DMS53 (cell line): Measurements from ENCODE around the gene B3GAT1.

Experiments
- DNase-seq: peaks from one replicate; lab custom pipeline; 2025; lab: John Stamatoyannopoulos, UW

B3GAT1 gene

GRCh38 chr11:134371436-134372185 is 40.4 kb downstream of the B3GAT1 start:
- DNase-seq, result no peak

GRCh38 chr11:134370526-134371435 is 41.3 kb downstream of the B3GAT1 start:
- no peak for DNase-seq

DNA sequence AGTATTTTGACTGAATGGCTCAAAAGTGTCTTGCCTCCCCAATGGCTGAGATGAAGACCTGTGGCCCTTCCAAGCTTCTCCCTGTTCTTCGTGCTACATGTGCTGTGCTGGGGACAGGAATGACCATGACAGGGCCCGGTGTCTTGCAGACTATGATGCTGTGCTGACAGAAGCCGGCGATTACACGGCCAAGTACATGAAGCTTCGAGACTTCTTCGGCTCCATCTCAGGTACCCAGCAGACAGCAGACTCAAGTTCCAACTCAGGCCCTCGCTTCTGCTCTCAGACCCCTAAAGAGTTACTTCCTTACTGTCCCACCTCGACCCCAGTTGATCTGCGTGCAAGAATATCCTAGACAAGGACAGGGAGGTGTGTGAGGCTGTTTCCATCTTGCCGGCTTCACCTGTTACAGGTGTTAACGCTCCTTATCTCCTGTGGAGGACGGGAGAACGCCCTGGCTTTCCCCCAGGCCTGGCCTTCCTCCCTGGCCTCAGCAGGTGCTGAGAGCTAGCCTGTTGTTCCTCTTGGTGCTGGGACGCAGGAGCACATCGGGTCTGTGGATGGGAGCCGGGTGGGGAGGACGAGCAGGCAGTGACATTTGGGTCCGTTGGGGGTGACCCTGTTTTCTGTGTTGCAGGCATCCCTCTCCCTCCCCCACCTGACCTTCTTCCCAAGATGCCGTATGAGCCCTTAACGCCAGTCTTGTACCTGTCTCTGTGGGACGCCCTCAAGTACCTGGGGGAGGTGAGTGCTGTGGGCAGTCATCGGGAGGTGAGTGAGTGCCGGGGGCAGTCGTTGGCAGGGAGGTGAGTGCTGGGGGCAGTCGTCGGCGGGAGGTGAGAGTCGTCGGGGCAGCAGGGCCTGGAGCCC is 42.2 kb downstream of the B3GAT1 start:
- no peak for DNase-seq

- DNase-seq, result peak; percentile 91
Measured at GRCh38 chr11:134367781-134368180, 44.3 kb downstream of the B3GAT1 start.

DNA sequence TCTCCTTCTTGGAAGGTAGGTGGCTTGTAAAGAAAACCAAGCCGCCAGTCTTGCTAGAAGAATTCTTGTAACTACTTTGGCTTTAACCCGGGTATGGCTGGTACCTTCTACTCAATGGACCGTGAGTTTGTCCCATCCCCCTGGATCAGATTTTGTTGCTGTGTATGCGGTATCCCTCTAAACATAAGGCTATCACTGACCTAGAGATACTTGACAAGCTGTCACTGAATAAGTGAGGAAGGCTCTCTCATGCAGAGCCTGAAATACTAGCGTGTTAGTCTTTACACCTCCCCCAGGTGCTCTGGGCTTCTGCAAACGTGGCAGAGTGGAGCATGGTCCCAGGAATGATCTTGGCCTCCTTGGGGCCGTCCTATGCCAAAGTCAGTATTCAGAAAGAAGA is 45.8 kb downstream of the B3GAT1 start:
- DNase-seq, result peak; percentile 20

DNA sequence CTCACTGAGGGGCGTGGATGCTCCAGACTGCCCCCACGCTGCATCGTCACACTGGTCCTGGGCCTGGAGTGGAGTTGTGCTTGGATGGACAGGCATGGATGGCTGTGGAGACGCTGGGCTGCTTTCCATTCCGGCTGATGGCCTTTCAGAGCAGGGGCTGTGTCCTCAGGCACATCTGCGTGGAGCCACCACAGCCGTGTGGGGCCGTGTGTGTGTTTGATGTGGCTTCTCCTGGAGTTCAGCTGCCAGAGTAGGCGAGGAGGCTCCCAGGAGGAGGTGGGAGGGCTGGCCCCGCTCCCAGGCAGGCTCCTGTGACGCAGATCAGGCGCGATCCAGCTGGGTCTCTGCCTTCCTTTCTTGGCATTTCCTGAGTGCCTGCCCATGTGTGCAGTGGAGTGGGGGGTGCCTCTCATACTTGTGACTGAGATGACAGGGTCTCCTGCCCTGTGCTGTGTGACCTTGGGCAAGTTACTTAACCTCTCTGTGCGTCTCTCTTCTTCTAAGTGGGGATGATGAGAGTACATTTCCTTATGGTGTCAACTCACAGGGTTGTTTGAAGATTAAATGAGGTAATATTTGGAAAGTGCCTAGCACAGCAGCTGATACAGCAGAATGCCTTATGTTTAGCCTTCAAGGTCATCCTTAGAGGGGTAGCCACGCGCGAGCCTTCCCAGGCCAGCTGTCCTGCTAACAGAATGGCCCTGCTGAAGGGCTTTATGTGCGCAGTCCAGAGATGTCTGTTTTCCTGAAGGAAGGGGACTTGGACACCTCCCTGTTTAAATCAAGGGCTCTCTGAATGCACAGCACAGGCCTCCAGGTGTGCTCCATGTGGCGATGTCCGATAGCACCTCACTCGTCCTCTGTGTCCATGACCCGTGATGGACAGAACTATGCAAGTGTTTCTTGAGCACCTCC is 46.8 kb downstream of the B3GAT1 start:
- no peak for DNase-seq

DNA sequence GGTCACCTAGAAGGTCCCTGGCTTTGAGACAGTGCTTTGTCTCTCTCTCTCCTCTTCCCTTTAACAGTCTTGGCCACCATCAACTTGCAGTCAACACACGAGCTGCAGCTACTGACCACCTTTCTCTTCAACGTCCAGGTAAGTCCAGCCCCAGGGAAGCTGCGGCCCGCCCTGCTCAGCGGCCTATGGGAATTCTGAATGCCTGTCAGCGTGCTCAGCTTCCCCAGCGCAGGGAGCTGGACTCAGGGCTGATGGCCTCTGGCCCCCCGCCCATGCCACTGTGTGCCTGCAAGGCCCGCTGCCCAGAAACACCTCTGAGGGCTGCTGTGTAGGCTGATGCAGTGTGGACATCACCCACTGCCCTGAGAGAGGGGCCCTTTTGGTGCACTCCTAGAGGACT is 47.8 kb downstream of the B3GAT1 start:
- DNase-seq, result no peak

DNA sequence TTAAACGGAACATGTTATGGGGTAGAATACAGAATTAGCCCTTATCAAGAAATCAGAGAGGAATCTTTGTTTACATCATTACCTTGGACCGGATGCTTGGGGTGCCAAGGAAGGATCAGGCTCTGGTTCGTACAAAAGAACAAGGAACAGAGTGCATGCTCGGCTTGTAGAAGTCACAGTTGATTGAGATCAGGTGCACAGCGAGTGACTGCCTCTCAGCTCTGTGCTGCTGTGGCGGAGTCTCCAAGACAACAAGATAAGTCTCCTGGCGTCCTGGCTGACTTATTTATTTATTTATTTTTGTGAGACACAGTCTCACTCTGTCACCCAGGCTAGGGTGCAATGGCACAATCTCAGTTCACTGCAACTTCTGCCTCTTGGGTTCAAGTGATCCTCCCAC is 48.5 kb downstream of the B3GAT1 start:
- DNase-seq, result no peak

GRCh38 chr11:134363161-134363560 is 48.9 kb downstream of the B3GAT1 start:
- no peak for DNase-seq

GRCh38 chr11:134362192-134362901 is 49.7 kb downstream of the B3GAT1 start:
- no peak for DNase-seq

- no peak for DNase-seq
Measured at GRCh38 chr11:134361661-134362060, 50.4 kb downstream of the B3GAT1 start.

- DNase-seq, result peak; percentile 92
Measured at GRCh38 chr11:134360050-134360835, 51.8 kb downstream of the B3GAT1 start.

DNA sequence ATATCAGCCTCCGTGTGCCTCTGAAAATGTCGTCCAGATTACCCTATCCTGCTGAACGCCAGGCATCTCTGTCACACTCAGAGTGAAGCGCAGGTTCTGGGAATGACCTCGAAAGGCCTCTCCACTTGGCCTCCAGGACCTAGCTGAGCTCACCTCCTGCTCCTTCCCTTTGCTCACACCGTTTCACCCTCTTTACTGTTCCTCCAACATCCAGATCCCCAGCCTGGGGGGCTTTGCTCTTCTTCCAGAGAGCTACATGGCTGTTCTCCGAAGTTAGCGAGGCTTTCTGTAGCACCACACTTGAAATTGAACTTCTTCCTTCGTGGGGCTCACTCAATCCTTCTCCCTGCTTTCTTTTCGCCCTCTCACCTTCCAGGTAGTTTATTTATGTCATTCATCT is 52.4 kb downstream of the B3GAT1 start:
- no peak for DNase-seq

DNA sequence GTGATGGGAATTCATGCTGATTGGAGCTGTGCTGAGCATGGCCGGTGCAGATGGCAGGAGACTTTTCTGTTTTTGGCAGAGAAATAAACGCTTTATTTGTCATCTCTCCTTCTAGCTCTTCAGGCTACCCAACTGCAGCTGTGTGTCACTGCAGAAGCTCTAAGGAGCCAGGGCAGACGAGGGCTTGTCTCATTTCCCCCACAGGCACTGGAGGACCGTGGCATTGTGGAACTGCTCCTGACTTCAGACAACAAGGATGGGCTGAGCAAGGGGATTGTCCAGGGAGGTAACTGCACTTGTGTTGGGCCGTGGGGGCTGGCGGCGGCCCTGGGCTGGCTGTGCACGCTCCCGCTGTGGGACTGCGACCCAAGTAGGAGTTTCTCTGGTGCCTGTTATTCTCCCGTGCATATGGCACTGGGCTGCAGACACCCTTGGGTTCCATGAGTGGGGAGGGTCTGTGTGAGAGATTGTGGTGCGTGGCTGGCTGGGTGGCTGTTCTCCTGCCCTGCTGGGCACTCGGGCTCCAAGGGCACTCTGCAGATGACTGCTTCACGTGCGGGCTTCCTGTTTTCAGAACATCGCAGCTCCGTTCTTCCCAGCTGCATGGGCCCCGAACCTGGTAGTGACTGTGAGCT is 53.1 kb downstream of the B3GAT1 start:
- DNase-seq, result no peak

DNA sequence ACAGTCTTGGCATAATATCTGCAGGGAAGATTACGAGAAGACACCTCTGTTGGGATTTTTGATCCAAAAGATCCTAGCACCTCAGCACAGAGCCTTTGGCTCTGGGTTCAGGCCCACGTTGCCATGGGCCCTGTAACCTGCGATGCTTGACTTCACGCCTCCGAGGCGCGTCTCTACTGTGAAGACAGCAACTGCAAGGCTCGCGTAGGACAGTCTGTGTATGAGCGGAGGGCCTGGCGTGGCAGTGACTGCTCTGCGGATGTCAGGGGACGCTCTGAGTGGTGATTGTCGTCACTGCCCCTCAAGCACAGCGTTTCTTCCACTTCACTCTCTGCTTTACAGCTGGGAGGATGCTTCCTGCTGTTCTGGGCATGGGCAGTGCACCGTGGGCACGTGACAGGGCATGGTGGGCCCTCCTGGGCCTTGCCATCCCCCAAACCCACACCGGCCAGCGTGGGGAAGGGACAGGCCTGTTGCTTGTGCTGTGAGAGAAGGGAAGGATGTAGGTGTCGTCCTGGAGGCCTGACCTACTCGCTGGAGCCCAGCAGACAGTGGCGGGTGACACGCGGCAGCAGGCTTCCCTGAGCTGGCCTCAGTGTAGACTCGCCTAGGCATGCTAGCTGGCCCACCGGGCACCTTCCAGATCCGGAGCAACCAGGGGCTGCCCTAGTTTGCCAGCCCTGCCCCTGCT is 53.7 kb downstream of the B3GAT1 start:
- no peak for DNase-seq

DNA sequence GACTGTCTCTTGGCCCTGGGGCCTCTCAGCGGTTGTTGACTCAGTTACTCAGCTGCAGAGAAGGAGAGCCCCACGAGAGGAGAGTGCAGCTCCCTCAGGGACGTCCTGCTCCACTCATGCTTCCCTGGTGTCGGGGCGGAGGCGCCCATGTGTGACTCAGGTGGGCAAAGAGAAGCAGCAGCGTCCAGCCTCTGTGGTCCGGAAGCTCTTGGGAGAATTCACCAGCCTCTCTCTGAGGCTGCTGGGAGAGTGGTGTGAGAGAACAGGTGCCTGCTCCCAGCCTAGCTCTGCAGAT is 54.5 kb downstream of the B3GAT1 start:
- no peak for DNase-seq

DNA sequence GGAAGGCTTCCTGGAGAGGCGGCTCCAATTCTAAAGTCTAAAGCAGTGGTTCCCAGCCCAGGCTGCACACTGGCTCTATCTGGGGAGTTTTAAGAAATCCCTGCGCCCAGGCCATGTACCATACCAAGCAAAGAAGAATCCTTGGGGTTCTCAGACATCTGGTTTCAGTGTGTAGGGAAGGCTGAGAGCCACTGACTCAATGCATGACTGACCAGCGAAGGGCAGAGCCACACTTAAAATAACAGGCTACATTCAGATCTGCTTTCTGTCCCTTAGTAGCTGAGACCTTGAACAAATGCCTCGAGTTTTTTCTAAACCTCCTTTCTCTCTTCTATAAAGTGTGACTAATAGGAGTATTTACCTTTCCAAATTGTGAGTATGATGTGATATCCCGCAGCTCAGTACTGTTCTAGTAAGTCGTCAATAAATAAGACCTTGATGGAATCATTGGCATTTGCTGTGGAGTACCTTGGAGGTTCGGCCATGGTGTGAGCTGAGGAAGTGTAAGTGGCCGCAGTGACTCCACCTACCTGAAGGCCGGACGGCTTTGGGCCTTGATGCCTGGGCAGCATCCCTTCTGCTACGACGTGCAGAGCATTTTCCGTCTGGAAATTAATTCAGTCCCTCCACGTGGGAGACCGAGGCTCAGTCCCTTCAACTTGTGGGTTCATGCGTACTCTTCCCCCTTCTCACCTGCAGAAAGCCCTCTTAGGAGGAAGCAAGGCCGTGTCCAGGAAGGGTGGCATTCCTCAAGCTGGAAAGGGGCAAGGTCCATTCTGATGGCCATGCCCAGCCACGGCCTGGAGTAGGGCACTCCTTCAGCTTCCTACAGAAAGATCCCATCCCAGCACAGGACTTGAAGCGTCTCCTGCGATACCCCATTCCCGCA is 55.1 kb downstream of the B3GAT1 start:
- DNase-seq, result no peak

- DNase-seq, result no peak
Measured at GRCh38 chr11:134355656-134356055, 56.4 kb downstream of the B3GAT1 start.
